ENCODE results near the gene MACROD2. TPM values are rescaled to one million over a fixed set of nuclear protein-coding genes. Genes with fewer than 3 reads are reported as not detected.

Gene MACROD2
- total and polyA plus RNA-seq, 2 of the 4 experiments (the other 2 are of a cell fraction): not detected

GRCh38 chr20:15986690-15987089 lies 1991.4 kb downstream of the MACROD2 start:
- no CpG with 5 or more reads among the region's 3 CpGs for WGBS, 2 experiments (ENCODE audit: extremely low coverage in 2 of 2, insufficient read length in 1 of 2)
- CTCF ChIA-PET: no interaction called here

More at GRCh38 chr20:15986690-15987089, 1991.4 kb downstream of the MACROD2 start:
- Histone ChIP-seq H3K9me1 (ENCODE audit: insufficient read depth, low read length) (no peaks in the 10 kb centered on the region), H4K91ac (ENCODE audit: insufficient read depth, low read depth, low read length) (no peak overlapping the region), H2AK5ac (ENCODE audit: low read depth, low read length) (no peak overlapping the region), H3K56ac (ENCODE audit: extremely low read depth, insufficient read depth, low read length) (no peak overlapping the region), H3K27me3 (ENCODE audit: control insufficient read depth, insufficient read depth, low read length) (no peaks in the 10 kb centered on the region), H3K79me1 (ENCODE audit: low read depth in 1 of 2, low read length in 2 of 2) (no peaks in the 10 kb centered on the region), H3K36me3 (ENCODE audit: control insufficient read depth, insufficient read depth, low read length) (no peaks in the 10 kb centered on the region), H2BK15ac (ENCODE audit: low read depth, low read length) (no peak overlapping the region), H4K8ac (ENCODE audit: low read depth in 2 of 2, low read length in 2 of 2) (no peak overlapping the region), H4K5ac (ENCODE audit: low read depth, low read length) (no peak overlapping the region), H2BK5ac (ENCODE audit: low read depth, low read length, poor library complexity, severe bottlenecking) (no peak overlapping the region), H3K4ac (ENCODE audit: low read depth, low read length) (no peak overlapping the region), H2BK20ac (ENCODE audit: low read depth, low read length) (no peak overlapping the region), H3K4me1 (ENCODE audit: control insufficient read depth, insufficient read depth, low read length) (no peaks in the 10 kb centered on the region), H3K9ac (ENCODE audit: low read depth, low read length) (no peak overlapping the region), H3K14ac (replicated peaks; ENCODE audit: low read depth, low read length) (no peak overlapping the region), H3K18ac (ENCODE audit: low read depth, low read length) (no peak overlapping the region), H3K27ac (ENCODE audit: insufficient read depth, low read length) (no peak overlapping the region), H3K4me3 (ENCODE audit: insufficient read depth, low read depth, low read length) (no peak overlapping the region), H2BK120ac (ENCODE audit: low read depth, low read length) (no peak overlapping the region), H2AFZ (replicated peaks; ENCODE audit: low read length, poor library complexity) (no peak overlapping the region), H2AK9ac (replicated peaks; ENCODE audit: low read depth, low read length, poor library complexity) (no peak overlapping the region), H3K4me2 (ENCODE audit: low read depth, low read length) (no peak overlapping the region), H3K9me3 (ENCODE audit: control insufficient read depth, insufficient read depth, low read length) (peaks cover 4% of the 10 kb centered on the region; the same call in 1 of the 2 replicates), H4K20me1 (ENCODE audit: insufficient read depth, low read length) (no peaks in the 10 kb centered on the region), H3K23ac (ENCODE audit: low read depth, low read length) (no peak overlapping the region)
- no peak for ATAC-seq (ENCODE audit: low read depth)
- POLR2A ChIA-PET (ENCODE audit: unreplicated experiment): no interaction called here
- dilution Hi-C loops (cut with HindIII; ENCODE audit: low sequenced_read_pairs, unreplicated experiment) (no loop called here), intact Hi-C loops (cut with micrococcal nuclease) (no loop called here), in situ Hi-C loops (cut with MboI; ENCODE audit: low sequenced_read_pairs) (no loop called here)
- DNase-seq: no peak
- BruUV-seq (replicated peaks): no TSS peak
- no peak for TF ChIP-seq NFE2L2 (IDR thresholded peaks at IDR 0.05; ENCODE audit: low read depth, low read length)
- TF ChIP-seq MAZ (IDR thresholded peaks at IDR 0.05; ENCODE audit: borderline replicate concordance, low read depth, low read length): no peak
- TF ChIP-seq MXI1 (IDR thresholded peaks at IDR 0.05; ENCODE audit: borderline replicate concordance, low read depth, low read length): no peak
- TF ChIP-seq POLR2A (IDR thresholded peaks at IDR 0.05; ENCODE audit: low read depth, low read length): no peak
- no peak for TF ChIP-seq BHLHE40 (IDR thresholded peaks at IDR 0.05; ENCODE audit: low read depth, low read length)
- no peak for TF ChIP-seq CEBPB (IDR thresholded peaks at IDR 0.05; ENCODE audit: low read depth, low read length)
- no peak for TF ChIP-seq CHD1 (IDR thresholded peaks at IDR 0.05; ENCODE audit: low read depth, low read length)
- TF ChIP-seq RCOR1 (IDR thresholded peaks at IDR 0.05; ENCODE audit: insufficient replicate concordance, low read length): no peak
- TF ChIP-seq CTCF (conservative IDR thresholded peaks at IDR 0.05; ENCODE audit: low read depth, low read length): no peak
- TF ChIP-seq USF2 (IDR thresholded peaks at IDR 0.05; ENCODE audit: low read depth, low read length): no peak
- TF ChIP-seq MAFK (IDR thresholded peaks at IDR 0.05; ENCODE audit: low read depth, low read length): no peak
- TF ChIP-seq ELK1 (IDR thresholded peaks at IDR 0.05; ENCODE audit: borderline replicate concordance, low read depth, low read length): no peak
- no peak for TF ChIP-seq RAD21 (IDR thresholded peaks at IDR 0.05; ENCODE audit: low read length)
- TF ChIP-seq FOS (IDR thresholded peaks at IDR 0.05; ENCODE audit: low read depth, low read length): no peak
- TF ChIP-seq RFX5 (IDR thresholded peaks at IDR 0.05; ENCODE audit: low read depth, low read length): no peak

Measured in IMR-90 (cell line).